WTC11 (cell line): Measurements from ENCODE around the gene C10orf67. TPM values are rescaled to one million over a fixed set of nuclear protein-coding genes. Genes with fewer than 3 reads are reported as not detected.
"Not testable (repeated sequence)": the region's sequence is repeated elsewhere in the genome, so short reads cannot be mapped to it uniquely, and the experiment has no call there.

Experiments used
- ATAC-seq: fragments of 200-7000 bp; cut with Tn5 transposase; 2 replicates; pipeline ENCODE4 v1.10.0; 2021; ENCODE audit warnings: mild to moderate bottlenecking, moderate library complexity
- CTCF ChIA-PET: fragments of 300-600 bp; sonication (Branson Sonifier 250); formaldehyde crosslinking; loops from one replicate; lab custom pipeline; 2021; ENCODE audit warnings: antibody characterized with exemption; lab: Charles Lee
- POLR2A ChIA-PET: fragments of 350-600 bp; sonication (Branson Sonifier 250); formaldehyde crosslinking; loops from one replicate; lab custom pipeline; 2021; ENCODE audit warnings: antibody characterized with exemption; lab: Charles Lee
- DNase-seq: peaks from one replicate; pipeline ENCODE4 v3.0.0; 2021; ENCODE audit warnings: low spot score
- H3K27ac Mint-ChIP-seq: 2 replicates; pipeline ENCODE4 v1.8.0; 2021; ENCODE audit warnings: mixed read lengths
- H3K27me3 Mint-ChIP-seq: 2 replicates; pipeline ENCODE4 v1.8.0; 2021; ENCODE audit warnings: low read depth, mild to moderate bottlenecking, moderate library complexity, mixed read lengths
- H3K36me3 Mint-ChIP-seq: 2 replicates; pipeline ENCODE4 v1.8.0; 2021; ENCODE audit warnings: mixed read lengths
- H3K4me1 Mint-ChIP-seq: 2 replicates; pipeline ENCODE4 v1.8.0; 2022; ENCODE audit warnings: mixed read lengths
- H3K4me3 Mint-ChIP-seq: 2 replicates; pipeline ENCODE4 v1.8.0; 2021; ENCODE audit warnings: mild to moderate bottlenecking, moderate library complexity, mixed read lengths
- H3K9me3 Mint-ChIP-seq: 2 replicates; pipeline ENCODE4 v1.8.0; 2021; ENCODE audit warnings: mixed read lengths
- CREB1 ChIP-seq: sonication (generic); formaldehyde crosslinking; IDR thresholded peaks from 2 replicates; pipeline ENCODE4 v1.8.0; 2023; ENCODE audit warnings: mild to moderate bottlenecking, missing genetic modification reagents
- CREM ChIP-seq: sonication (generic); formaldehyde crosslinking; IDR thresholded peaks from 2 replicates; pipeline ENCODE4 v1.8.1; 2022; ENCODE audit warnings: mild to moderate bottlenecking, missing genetic modification reagents, moderate library complexity
- ESRRA ChIP-seq: sonication (generic); formaldehyde crosslinking; IDR thresholded peaks from 2 replicates; pipeline ENCODE4 v1.8.1; 2022; ENCODE audit warnings: mild to moderate bottlenecking, missing genetic modification reagents, borderline replicate concordance
- FOXK1 ChIP-seq: sonication (generic); formaldehyde crosslinking; IDR thresholded peaks from 2 replicates; pipeline ENCODE4 v1.8.0; 2022; ENCODE audit warnings: mild to moderate bottlenecking, moderate library complexity, missing genetic modification reagents
- FOXP4 ChIP-seq: sonication (generic); formaldehyde crosslinking; IDR thresholded peaks from 2 replicates; pipeline ENCODE4 v1.8.0; 2022; ENCODE audit warnings: mild to moderate bottlenecking, missing genetic modification reagents
- GABPB1 ChIP-seq: sonication (generic); formaldehyde crosslinking; IDR thresholded peaks from 2 replicates; pipeline ENCODE4 v1.8.1; 2023; ENCODE audit warnings: mild to moderate bottlenecking, missing genetic modification reagents
- HMGA2 ChIP-seq: fragments of 250-450 bp; sonication (Bioruptor Pico); IDR thresholded peaks from 2 replicates; pipeline ENCODE4 v1.4.0; 2021; ENCODE audit warnings: mild to moderate bottlenecking, moderate library complexity
- IRF2 ChIP-seq: sonication (generic); formaldehyde crosslinking; IDR thresholded peaks from 2 replicates; pipeline ENCODE4 v1.8.0; 2022; ENCODE audit warnings: low read depth, missing genetic modification reagents, borderline replicate concordance
- KAT7 ChIP-seq: sonication (generic); formaldehyde crosslinking; IDR thresholded peaks from 2 replicates; pipeline ENCODE4 v1.8.1; 2023; ENCODE audit warnings: missing genetic modification reagents, mild to moderate bottlenecking, borderline replicate concordance
- NFATC4 ChIP-seq: fragments of 250-450 bp; sonication (Bioruptor Pico); IDR thresholded peaks from 2 replicates; pipeline ENCODE4 v1.9.0; 2021; ENCODE audit warnings: mild to moderate bottlenecking
- NFE2L1 ChIP-seq: sonication (generic); formaldehyde crosslinking; IDR thresholded peaks from 2 replicates; pipeline ENCODE4 v1.8.1; 2023; ENCODE audit warnings: missing genetic modification reagents
- NR2C2 ChIP-seq: sonication (generic); formaldehyde crosslinking; IDR thresholded peaks from 2 replicates; pipeline ENCODE4 v1.8.0; 2022; ENCODE audit warnings: mild to moderate bottlenecking, missing genetic modification reagents
- PRDM15 ChIP-seq: sonication (generic); formaldehyde crosslinking; IDR thresholded peaks from 2 replicates; pipeline ENCODE4 v1.8.0; 2022; ENCODE audit warnings: missing genetic modification reagents
- PREB ChIP-seq: sonication (generic); formaldehyde crosslinking; IDR thresholded peaks from 2 replicates; pipeline ENCODE4 v1.8.1; 2022; ENCODE audit warnings: mild to moderate bottlenecking, missing genetic modification reagents, moderate library complexity, borderline replicate concordance
- SMAD4 ChIP-seq: sonication (generic); formaldehyde crosslinking; IDR thresholded peaks from 2 replicates; pipeline ENCODE4 v1.8.0; 2022; ENCODE audit warnings: mild to moderate bottlenecking, missing genetic modification reagents
- SOX15 ChIP-seq: fragments of 250-450 bp; sonication (Bioruptor Pico); IDR thresholded peaks from 2 replicates; pipeline ENCODE4 v1.9.0; 2021; ENCODE audit warnings: mild to moderate bottlenecking
- TCF7 ChIP-seq: sonication (generic); formaldehyde crosslinking; IDR thresholded peaks from 2 replicates; pipeline ENCODE4 v1.8.0; 2022; ENCODE audit warnings: mild to moderate bottlenecking, low read depth, missing genetic modification reagents, moderate library complexity
- TEAD4 ChIP-seq: sonication (generic); formaldehyde crosslinking; IDR thresholded peaks from 2 replicates; pipeline ENCODE4 v1.8.0; 2022; ENCODE audit warnings: mild to moderate bottlenecking, missing genetic modification reagents
- ZBTB21 ChIP-seq: sonication (generic); formaldehyde crosslinking; IDR thresholded peaks from 2 replicates; pipeline ENCODE4 v1.8.1; 2023; ENCODE audit warnings: mild to moderate bottlenecking, missing genetic modification reagents, borderline replicate concordance
- ZNF396 ChIP-seq: fragments of 250-450 bp; sonication (Bioruptor Pico); IDR thresholded peaks from 2 replicates; pipeline ENCODE4 v1.8.0; 2021; ENCODE audit warnings: mild to moderate bottlenecking, moderate library complexity, borderline replicate concordance
- ZNF416 ChIP-seq: fragments of 250-450 bp; sonication (Bioruptor Pico); IDR thresholded peaks from 2 replicates; pipeline ENCODE4 v1.9.0; 2021; ENCODE audit warnings: mild to moderate bottlenecking, inconsistent platforms
- total RNA-seq: library from RNA; stranded (reverse); gene quantifications from 3 replicates; pipeline ENCODE4 v1.2.3, GENCODE V29; 2021

C10orf67 gene
- total RNA-seq, 1 experiment from 2014 or later, result not detected

GRCh38 chr10:23368816-23369640 is 24.4 kb upstream of the C10orf67 start (continued):
- no peak for TF ChIP-seq PRDM15 (CRISPR knock-in tag)
- no peak for TF ChIP-seq ZNF416 (CRISPR knock-in tag)
- TF ChIP-seq SOX15 (CRISPR knock-in tag), result no peak
- TF ChIP-seq ESRRA (CRISPR knock-in tag), result no peak
- no peak for TF ChIP-seq PREB
- TF ChIP-seq TEAD4 (CRISPR knock-in tag), result no peak
- no peak for TF ChIP-seq NFE2L1 (CRISPR knock-in tag)
- no peak for TF ChIP-seq GABPB1 (CRISPR knock-in tag)
- TF ChIP-seq ZBTB21 (CRISPR knock-in tag), result no peak
- no peak for TF ChIP-seq IRF2 (CRISPR knock-in tag)
- TF ChIP-seq SMAD4 (CRISPR knock-in tag), result no peak

- no peaks in the 10 kb centered on the region for H3K27me3 Mint-ChIP-seq
- ChIA-PET POLR2A (no interaction called here), CTCF (no interaction called here)
- no peaks in the 10 kb centered on the region for H3K36me3 Mint-ChIP-seq
- TF ChIP-seq FOXP4 (no peak), KAT7 (CRISPR knock-in tag) (no peak), SOX15 (CRISPR knock-in tag) (no peak), TCF7 (CRISPR knock-in tag) (no peak), NFATC4 (CRISPR knock-in tag) (no peak), ZNF396 (CRISPR knock-in tag) (no peak), CREB1 (CRISPR knock-in tag) (no peak), FOXK1 (CRISPR knock-in tag) (no peak), GABPB1 (CRISPR knock-in tag) (no peak), CREM (CRISPR knock-in tag) (no peak), NR2C2 (CRISPR knock-in tag) (no peak), HMGA2 (CRISPR knock-in tag) (no peak)
- DNase-seq (no peak), ATAC-seq (no peak)
- H3K9me3 Mint-ChIP-seq, result peaks cover 5% of the 10 kb centered on the region; the same call in 1 of the 2 replicates
- no peak overlapping the region for H3K4me3 Mint-ChIP-seq
- no peaks in the 10 kb centered on the region for H3K4me1 Mint-ChIP-seq
- H3K27ac Mint-ChIP-seq, result no peak overlapping the region
Observed at GRCh38 chr10:23367896-23368595, 23.4 kb upstream of the C10orf67 start.

GRCh38 chr10:23365417-23366030 is 20.9 kb upstream of the C10orf67 start:
- H3K9me3 Mint-ChIP-seq, ATAC-seq, H3K27me3 Mint-ChIP-seq, POLR2A ChIA-PET, H3K36me3 Mint-ChIP-seq, H3K4me3 Mint-ChIP-seq, H3K4me1 Mint-ChIP-seq, H3K27ac Mint-ChIP-seq, DNase-seq: not testable (repeated sequence)
- CTCF ChIA-PET, result interaction anchor here (0.6 to 1.2 kb wide), 2 partner anchors 12 to 51 kb away, joined by 3 read pairs; no protein-coding TSS in a partner anchor
